Subcutaneous abdominal adipose tissue (tissue), 5 donors: ENCODE data around the gene RXRA.

ENCODE experiments used
- H3K27ac ChIP-seq: one replicate; pipeline ENCODE4 v1.7.0; 2013; ENCODE audit warnings: low read depth, mild to moderate bottlenecking, inconsistent platforms, low read length, moderate library complexity
- H3K27me3 ChIP-seq, 5 donors: one replicate each; pipeline ENCODE4 v1.7.0; 2013; ENCODE audit warnings: low read length in 5 of 5, inconsistent platforms in 1 of 5; ENCODE audit not compliant: control insufficient read depth in 5 of 5, insufficient read depth in 4 of 5
- H3K36me3 ChIP-seq, 5 donors: one replicate each; pipeline ENCODE4 v1.7.0; 2013; ENCODE audit warnings: low read length in 5 of 5; ENCODE audit not compliant: control insufficient read depth in 5 of 5, insufficient read depth in 5 of 5
- H3K4me1 ChIP-seq, 5 donors: one replicate each; pipeline ENCODE4 v1.7.0; 2013; ENCODE audit warnings: low read length in 5 of 5, mild to moderate bottlenecking in 3 of 5, moderate library complexity in 1 of 5; ENCODE audit not compliant: control insufficient read depth in 5 of 5, insufficient read depth in 5 of 5
- H3K4me3 ChIP-seq, 5 donors: one replicate each; pipeline ENCODE4 v1.7.0; 2013; ENCODE audit warnings: low read length in 5 of 5, low read depth in 1 of 5
- H3K9ac ChIP-seq, 5 donors: one replicate each; pipeline ENCODE4 v1.7.0; 2013; ENCODE audit warnings: low read length in 5 of 5, mild to moderate bottlenecking in 4 of 5, moderate library complexity in 3 of 5
- H3K9me3 ChIP-seq, 5 donors: one replicate each; pipeline ENCODE4 v1.7.0; 2013; ENCODE audit warnings: low read length in 5 of 5; ENCODE audit not compliant: control insufficient read depth in 5 of 5
- donor health status: healthy.
- donor health status: healthy.
- donor health status: healthy.
- donor health status: healthy.
- donor health status: healthy.

The RXRA gene

GRCh38 chr9:134440636-134441226, 114.5 kb downstream of the RXRA start:
- Histone ChIP-seq H3K9me3 (no peaks in the 10 kb centered on the region), H3K4me3 (no peak overlapping the region), H3K27ac (no peak overlapping the region), H3K27me3 (no peaks in the 10 kb centered on the region), H3K4me1 (peaks cover 4 to 66% (median 48%) of the 10 kb centered on the region in 5 donors), H3K9ac (no peak overlapping the region), H3K36me3 (peaks cover 0 to 24% (median 15%) of the 10 kb centered on the region in 5 donors)

GRCh38 chr9:134441227-134442084, 115.2 kb downstream of the RXRA start:
- Histone ChIP-seq H3K36me3 (peaks cover 0 to 17% (median 8%) of the 10 kb centered on the region in 5 donors), H3K9ac (no peak overlapping the region), H3K4me1 (peaks cover 3 to 59% (median 41%) of the 10 kb centered on the region in 5 donors), H3K27me3 (no peaks in the 10 kb centered on the region), H3K9me3 (no peaks in the 10 kb centered on the region), H3K4me3 (no peak overlapping the region), H3K27ac (no peak overlapping the region)

DNA sequence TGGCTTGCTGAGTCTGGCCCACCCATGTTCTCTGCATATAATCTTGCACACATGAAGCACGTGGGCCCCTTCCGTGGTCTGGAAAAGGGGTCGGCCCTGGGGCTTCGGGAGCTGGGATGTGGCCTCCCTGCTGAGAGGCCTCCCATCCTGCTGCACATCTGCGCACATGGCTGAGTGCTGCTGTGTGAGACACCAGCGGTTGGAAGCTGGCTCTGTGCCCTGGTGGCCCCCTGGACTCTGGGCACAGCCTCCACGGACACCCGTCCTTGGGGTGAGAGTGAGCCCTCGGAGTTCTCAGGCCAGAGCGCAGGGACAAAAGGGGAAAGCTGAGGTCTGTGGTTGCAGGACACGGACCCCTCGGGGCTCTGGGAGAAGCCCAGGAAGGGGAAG, 115.8 kb downstream of the RXRA start:
- no peak overlapping the region for H3K4me3 ChIP-seq
- no peaks in the 10 kb centered on the region for H3K9me3 ChIP-seq
- no peak overlapping the region for H3K27ac ChIP-seq
- H3K9ac ChIP-seq, result no peak overlapping the region
- H3K36me3 ChIP-seq, result peaks cover 0 to 10% (median 2%) of the 10 kb centered on the region in 5 donors
- peaks cover 3 to 55% (median 37%) of the 10 kb centered on the region in 5 donors for H3K4me1 ChIP-seq
- H3K27me3 ChIP-seq, result no peaks in the 10 kb centered on the region

GRCh38 chr9:134442486-134443173, 116.4 kb downstream of the RXRA start:
- Histone ChIP-seq H3K36me3 (peaks cover 0 to 7% (median 0%) of the 10 kb centered on the region in 5 donors), H3K27me3 (no peaks in the 10 kb centered on the region), H3K9ac (no peak overlapping the region), H3K9me3 (no peaks in the 10 kb centered on the region), H3K27ac (no peak overlapping the region), H3K4me3 (no peak overlapping the region), H3K4me1 (peaks cover 3 to 55% (median 37%) of the 10 kb centered on the region in 5 donors)

GRCh38 chr9:134443174-134444037, 117.2 kb downstream of the RXRA start:
- Histone ChIP-seq H3K9me3 (peaks cover 0 to 5% (median 0%) of the 10 kb centered on the region in 5 donors), H3K4me3 (no peak overlapping the region), H3K9ac (no peak overlapping the region), H3K36me3 (peaks cover 0 to 7% (median 0%) of the 10 kb centered on the region in 5 donors), H3K27me3 (no peaks in the 10 kb centered on the region), H3K27ac (no peak overlapping the region), H3K4me1 (peaks cover 3 to 52% (median 37%) of the 10 kb centered on the region in 5 donors)

DNA sequence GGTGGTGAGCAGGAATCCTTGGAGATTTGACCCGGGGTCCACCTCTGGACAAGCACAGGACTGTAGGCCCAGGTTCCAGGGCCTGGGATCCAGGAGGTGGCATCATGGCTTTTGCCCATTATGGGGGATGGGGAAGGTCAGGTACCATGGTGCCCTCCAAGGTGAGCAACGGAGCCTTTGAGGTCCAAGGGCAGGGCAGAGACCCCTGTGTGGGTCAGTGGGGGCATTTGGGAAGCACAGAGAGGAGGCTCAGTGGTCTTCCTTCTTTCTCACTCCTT, 117.7 kb downstream of the RXRA start:
- H3K9ac ChIP-seq, result no peak overlapping the region
- H3K4me3 ChIP-seq, result no peak overlapping the region

DNA sequence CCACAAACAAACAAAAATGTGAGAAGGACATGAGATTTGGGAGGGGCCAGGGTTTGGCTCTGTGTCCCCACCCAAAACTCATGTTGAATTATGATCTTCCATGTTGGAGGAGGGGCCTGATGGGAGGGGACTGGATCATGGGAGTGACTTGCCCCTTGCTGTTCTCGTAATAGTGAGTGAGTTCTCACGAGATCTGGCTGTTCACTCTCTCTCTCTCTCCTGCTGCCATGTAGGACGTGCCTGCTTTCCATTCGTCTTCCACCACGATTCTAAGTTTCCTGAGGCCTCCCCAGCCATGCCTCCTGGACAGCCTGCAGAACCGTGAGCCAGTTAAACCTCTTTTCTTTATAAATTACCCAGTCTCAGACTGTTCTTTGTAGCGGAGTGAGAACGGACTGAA, 118.7 kb downstream of the RXRA start:
- no peak overlapping the region for H3K27ac ChIP-seq
- peaks cover 0 to 13% (median 7%) of the 10 kb centered on the region in 5 donors for H3K9me3 ChIP-seq
- peaks cover 3 to 37% (median 30%) of the 10 kb centered on the region in 5 donors for H3K4me1 ChIP-seq
- H3K27me3 ChIP-seq, result no peaks in the 10 kb centered on the region
- H3K36me3 ChIP-seq, result no peaks in the 10 kb centered on the region
- no peak overlapping the region for H3K4me3 ChIP-seq
- no peak overlapping the region for H3K9ac ChIP-seq

More for the DNA sequence above, 117.7 kb downstream of the RXRA start:
- Histone ChIP-seq H3K9me3 (peaks cover 0 to 10% (median 4%) of the 10 kb centered on the region in 5 donors), H3K27me3 (no peaks in the 10 kb centered on the region), H3K27ac (no peak overlapping the region), H3K4me1 (peaks cover 3 to 47% (median 37%) of the 10 kb centered on the region in 5 donors), H3K36me3 (peaks cover 0 to 5% (median 0%) of the 10 kb centered on the region in 5 donors)

- Histone ChIP-seq H3K9me3 (peaks cover 0 to 13% (median 7%) of the 10 kb centered on the region in 5 donors), H3K9ac (no peak overlapping the region)
Observed at GRCh38 chr9:134449180-134449916, 123.1 kb downstream of the RXRA start.

More at GRCh38 chr9:134449180-134449916, 123.1 kb downstream of the RXRA start:
- Histone ChIP-seq H3K4me3 (no peak overlapping the region), H3K27me3 (no peaks in the 10 kb centered on the region), H3K36me3 (no peaks in the 10 kb centered on the region), H3K27ac (no peak overlapping the region), H3K4me1 (no peaks in the 10 kb centered on the region)
